G401 (cell line): Measurements from ENCODE around the gene MTA1. TPM values are rescaled to one million over a fixed set of nuclear protein-coding genes. Genes with fewer than 3 reads are reported as not detected.

Experiments used
- DNase-seq: peaks from one replicate; pipeline ENCODE4 v3.0.0-alpha.2; 2015; ENCODE audit warnings: low spot score
- in situ Hi-C: cut with HindIII; loops from 2 replicates; pipeline ENCODE4 v1.10.0; 2016; ENCODE audit warnings: low sequenced_read_pairs, mixed read lengths
- total RNA-seq: library from RNA; depleted of rRNA; stranded (reverse); fragments of >200 nt; shearing (Covaris generic); gene quantifications from 2 replicates; pipeline ENCODE4 v1.2.3, GENCODE V29; 2014

MTA1 gene
- total RNA-seq, 1 experiment from 2014 or later, result 55.1 TPM

GRCh38 chr14:105398726-105399465 lies 20.7 kb upstream of the MTA1 start:
- in situ Hi-C loops, result no loop called here
- no peak for DNase-seq

- in situ Hi-C loops, result no loop called here
- DNase-seq, result peak; percentile 3
Observed at GRCh38 chr14:105399466-105399775, 20.2 kb upstream of the MTA1 start.

GRCh38 chr14:105400016-105400415 lies 19.6 kb upstream of the MTA1 start:
- in situ Hi-C loops, result no loop called here

GRCh38 chr14:105401699-105402098 lies 17.9 kb upstream of the MTA1 start:
- in situ Hi-C loops, result no loop called here
- no peak for DNase-seq

More at GRCh38 chr14:105400016-105400415, 19.6 kb upstream of the MTA1 start:
- no peak for DNase-seq

- no peak for DNase-seq
- in situ Hi-C loops, result no loop called here
Observed at GRCh38 chr14:105408592-105408991, 11.0 kb upstream of the MTA1 start.

- in situ Hi-C loops, result no loop called here
- DNase-seq, result no peak
Observed at GRCh38 chr14:105409364-105409763, 10.3 kb upstream of the MTA1 start.

GRCh38 chr14:105410642-105411016 lies 9.0 kb upstream of the MTA1 start:
- in situ Hi-C loops, result no loop called here
- DNase-seq, result no peak

- DNase-seq, result no peak
- in situ Hi-C loops, result no loop called here
Observed at GRCh38 chr14:105411017-105411941, 8.3 kb upstream of the MTA1 start.

GRCh38 chr14:105411985-105412770 lies 7.4 kb upstream of the MTA1 start:
- in situ Hi-C loops, result no loop called here
- no peak for DNase-seq

GRCh38 chr14:105412771-105413543 lies 6.7 kb upstream of the MTA1 start:
- in situ Hi-C loops, result no loop called here
- DNase-seq, result no peak

GRCh38 chr14:105413544-105413886 lies 6.1 kb upstream of the MTA1 start:
- in situ Hi-C loops, result no loop called here

GRCh38 chr14:105414456-105415371 lies 4.9 kb upstream of the MTA1 start:
- in situ Hi-C loops, result no loop called here
- peak; percentile 74 for DNase-seq

More at GRCh38 chr14:105413544-105413886, 6.1 kb upstream of the MTA1 start:
- peak; percentile 65 for DNase-seq

GRCh38 chr14:105415481-105416428 lies 3.9 kb upstream of the MTA1 start:
- in situ Hi-C loops, result no loop called here

GRCh38 chr14:105416671-105417070 lies 3.0 kb upstream of the MTA1 start:
- DNase-seq, result no peak
- in situ Hi-C loops, result no loop called here

More at GRCh38 chr14:105415481-105416428, 3.9 kb upstream of the MTA1 start:
- no peak for DNase-seq

- DNase-seq, result no peak
- in situ Hi-C loops, result no loop called here
Observed at GRCh38 chr14:105417690-105418121, 1.9 kb upstream of the MTA1 start.

GRCh38 chr14:105418269-105419194 lies 1.1 kb upstream of the MTA1 start:
- DNase-seq, result peak; percentile 50
- in situ Hi-C loops, result no loop called here
